Neural crest cell (in vitro differentiated cells): ENCODE data around the gene PRICKLE2. TPM values are rescaled to one million over a fixed set of nuclear protein-coding genes. Genes with fewer than 3 reads are reported as not detected.

Experiments used
- DNase-seq: peaks from one replicate; pipeline ENCODE4 v3.0.0; 2021; ENCODE audit warnings: low read depth, mixed read lengths, low spot score
- H3K27ac Mint-ChIP-seq: one replicate; pipeline ENCODE4 v1.8.0; 2021; ENCODE audit warnings: mild to moderate bottlenecking, mixed read lengths; ENCODE audit not compliant: unreplicated experiment
- H3K27me3 Mint-ChIP-seq: 2 replicates; pipeline ENCODE4 v1.8.0; 2021; ENCODE audit warnings: low read depth, mild to moderate bottlenecking, mixed read lengths
- H3K36me3 Mint-ChIP-seq: 2 replicates; pipeline ENCODE4 v1.8.0; 2021; ENCODE audit warnings: low read depth, mild to moderate bottlenecking, mixed read lengths
- H3K4me1 Mint-ChIP-seq: 2 replicates; pipeline ENCODE4 v1.8.0; 2021; ENCODE audit warnings: mixed read lengths
- H3K4me3 Mint-ChIP-seq: one replicate; pipeline ENCODE4 v1.8.0; 2021; ENCODE audit warnings: mild to moderate bottlenecking, mixed read lengths
- H3K9me3 Mint-ChIP-seq: 2 replicates; pipeline ENCODE4 v1.8.0; 2021; ENCODE audit warnings: mixed read lengths
- CTCF ChIP-seq: fragments of 200-600 bp; sonication (generic); conservative IDR thresholded peaks from 2 replicates; pipeline ENCODE4 v1.5.0; 2021; ENCODE audit warnings: antibody characterized with exemption, mild to moderate bottlenecking
- total RNA-seq: library from RNA; stranded (reverse); gene quantifications from 2 replicates; pipeline ENCODE4 v1.2.1, GENCODE V29; 2021

The PRICKLE2 gene
- total RNA-seq, 1 donor from 2014 or later, result 11.8 TPM

- Mint-ChIP-seq H3K9me3 (no peaks in the 10 kb centered on the region), H3K4me1 (peaks cover 39% of the 10 kb centered on the region), H3K4me3 (no peak overlapping the region), H3K36me3 (no peaks in the 10 kb centered on the region), H3K27me3 (no peaks in the 10 kb centered on the region), H3K27ac (no peak overlapping the region)
- DNase-seq, result no peak
- no peak for TF ChIP-seq CTCF
Observed at GRCh38 chr3:64054488-64054887, 170.8 kb downstream of the PRICKLE2 start.

GRCh38 chr3:64053581-64053980 is 171.7 kb downstream of the PRICKLE2 start:
- Mint-ChIP-seq H3K36me3 (no peaks in the 10 kb centered on the region), H3K4me1 (peaks cover 41% of the 10 kb centered on the region), H3K27ac (no peak overlapping the region), H3K9me3 (no peaks in the 10 kb centered on the region), H3K27me3 (no peaks in the 10 kb centered on the region), H3K4me3 (no peak overlapping the region)
- no peak for TF ChIP-seq CTCF
- no peak for DNase-seq

- Mint-ChIP-seq H3K4me3 (no peak overlapping the region), H3K36me3 (no peaks in the 10 kb centered on the region), H3K27me3 (no peaks in the 10 kb centered on the region), H3K9me3 (no peaks in the 10 kb centered on the region), H3K27ac (no peak overlapping the region), H3K4me1 (peaks cover 42% of the 10 kb centered on the region)
- no peak for DNase-seq
- no peak for TF ChIP-seq CTCF
Observed at GRCh38 chr3:64053117-64053516, 172.1 kb downstream of the PRICKLE2 start.

- no peaks in the 10 kb centered on the region for H3K36me3 Mint-ChIP-seq
- DNase-seq, result no peak
- H3K4me3 Mint-ChIP-seq, result no peak overlapping the region
- no peak for TF ChIP-seq CTCF
- peaks cover 51% of the 10 kb centered on the region for H3K4me1 Mint-ChIP-seq
- H3K27ac Mint-ChIP-seq, result no peak overlapping the region
- H3K9me3 Mint-ChIP-seq, result peaks cover 3% of the 10 kb centered on the region
- no peaks in the 10 kb centered on the region for H3K27me3 Mint-ChIP-seq
Observed at GRCh38 chr3:64049832-64050231, 175.4 kb downstream of the PRICKLE2 start.

- no peaks in the 10 kb centered on the region for H3K36me3 Mint-ChIP-seq
- no peak for TF ChIP-seq CTCF
- no peak overlapping the region for H3K27ac Mint-ChIP-seq
Observed at GRCh38 chr3:64049136-64049535, 176.1 kb downstream of the PRICKLE2 start.

GRCh38 chr3:64048631-64049061 is 176.6 kb downstream of the PRICKLE2 start:
- DNase-seq, result no peak
- Mint-ChIP-seq H3K27me3 (no peaks in the 10 kb centered on the region), H3K4me3 (peak overlapping the region; percentile 7), H3K9me3 (peaks cover 7% of the 10 kb centered on the region), H3K36me3 (no peaks in the 10 kb centered on the region), H3K4me1 (peaks cover 50% of the 10 kb centered on the region), H3K27ac (peak overlapping the region; percentile 1)
- TF ChIP-seq CTCF, result no peak

More at GRCh38 chr3:64049136-64049535, 176.1 kb downstream of the PRICKLE2 start:
- no peak for DNase-seq
- H3K4me1 Mint-ChIP-seq, result peaks cover 49% of the 10 kb centered on the region
- peaks cover 7% of the 10 kb centered on the region for H3K9me3 Mint-ChIP-seq
- H3K27me3 Mint-ChIP-seq, result no peaks in the 10 kb centered on the region
- H3K4me3 Mint-ChIP-seq, result no peak overlapping the region
